HepG2 (cell line): ENCODE measurements around the gene CPT1B. TPM values are rescaled to one million over a fixed set of nuclear protein-coding genes. Genes with fewer than 3 reads are reported as not detected.
A peak's percentile ranks its signal among the peaks of the same experiment; 100 is the strongest.

Experiments used
- ARNT ChIP-seq: fragments of 450-650 bp; IDR thresholded peaks from 2 replicates; pipeline ENCODE4 v1.6.1; 2017
- DDIT3 ChIP-seq: sonication (generic); formaldehyde crosslinking; IDR thresholded peaks from 2 replicates; pipeline ENCODE4 v1.4.0; 2020; ENCODE audit warnings: mild to moderate bottlenecking, missing genetic modification reagents
- FLYWCH1 ChIP-seq: sonication (generic); formaldehyde crosslinking; IDR thresholded peaks from 2 replicates; pipeline ENCODE4 v1.8.1; 2023; ENCODE audit warnings: mild to moderate bottlenecking, missing genetic modification reagents
- FOXP1 ChIP-seq, 2 experiments: fragments of 450-650 bp in 1 of 2; IDR thresholded peaks; 2 replicates each; pipeline ENCODE4 v1.6.1; 2017 to 2018; ENCODE audit warnings: antibody characterized with exemption in 1 of 2
- GTF3A ChIP-seq: sonication (generic); formaldehyde crosslinking; conservative IDR thresholded peaks from 2 replicates; pipeline ENCODE4 v1.4.0; 2020; ENCODE audit warnings: mild to moderate bottlenecking, missing genetic modification reagents
- HNRNPH1 ChIP-seq: fragments of 200-400 bp; formaldehyde crosslinking; optimal IDR thresholded peaks from 2 replicates; pipeline ENCODE3; 2017; ENCODE audit warnings: mild to moderate bottlenecking, low read depth, low read length
- MIXL1 ChIP-seq: IDR thresholded peaks from 2 replicates; pipeline ENCODE4 v1.6.1; 2016
- PRPF4 ChIP-seq: fragments of 200-400 bp; formaldehyde crosslinking; IDR thresholded peaks from 2 replicates; pipeline ENCODE4 v1.6.1; 2016; ENCODE audit warnings: low read length, low read depth; ENCODE audit not compliant: poor library complexity, severe bottlenecking
- SKIL ChIP-seq: sonication (generic); formaldehyde crosslinking; IDR thresholded peaks from 2 replicates; pipeline ENCODE4 v1.8.0; 2022; ENCODE audit warnings: missing genetic modification reagents, mild to moderate bottlenecking, moderate library complexity, borderline replicate concordance
- STAT5B ChIP-seq: sonication (generic); formaldehyde crosslinking; IDR thresholded peaks from 2 replicates; pipeline ENCODE4 v1.4.0; 2020; ENCODE audit warnings: missing genetic modification reagents
- TMF1 ChIP-seq: sonication (generic); formaldehyde crosslinking; IDR thresholded peaks from 2 replicates; pipeline ENCODE4 v1.8.1; 2022; ENCODE audit warnings: low read depth, missing genetic modification reagents
- XRCC5 ChIP-seq: fragments of 200-400 bp; formaldehyde crosslinking; optimal IDR thresholded peaks from 2 replicates; pipeline ENCODE3; 2017; ENCODE audit warnings: mild to moderate bottlenecking, low read length
- ZBTB33 ChIP-seq: sonication (generic); formaldehyde crosslinking; IDR thresholded peaks from 2 replicates; pipeline ENCODE4 v1.4.0; 2020; ENCODE audit warnings: missing genetic modification reagents
- ZBTB46 ChIP-seq: sonication (generic); formaldehyde crosslinking; IDR thresholded peaks from 2 replicates; pipeline ENCODE4 v1.4.0; 2020; ENCODE audit warnings: mild to moderate bottlenecking, missing genetic modification reagents, borderline replicate concordance
- ZNF17 ChIP-seq: sonication (generic); formaldehyde crosslinking; IDR thresholded peaks from 2 replicates; pipeline ENCODE4 v1.5.0; 2020; ENCODE audit warnings: mild to moderate bottlenecking, missing genetic modification reagents
- ZNF382 ChIP-seq: sonication (generic); formaldehyde crosslinking; IDR thresholded peaks from 2 replicates; pipeline ENCODE4 v1.5.0; 2020; ENCODE audit warnings: missing genetic modification reagents, mild to moderate bottlenecking, borderline replicate concordance
- ZNF496 ChIP-seq: sonication (generic); formaldehyde crosslinking; IDR thresholded peaks from 2 replicates; pipeline ENCODE4 v1.8.1; 2023; ENCODE audit warnings: mild to moderate bottlenecking, moderate library complexity, missing genetic modification reagents; ENCODE audit not compliant: insufficient replicate concordance
- ZNF83 ChIP-seq: sonication (generic); formaldehyde crosslinking; IDR thresholded peaks from 2 replicates; pipeline ENCODE4 v1.4.0; 2020; ENCODE audit warnings: missing genetic modification reagents, mild to moderate bottlenecking, borderline replicate concordance
- polyA plus RNA-seq, 8 experiments: library from polyadenylated mRNA; depleted of rRNA in 3 of 8; stranded (reverse) in 7 of 8; unstranded in 1 of 8; fragments of >200 nt; fragmentation: Illumina TruSeq in 4 of 8; extraction: Trizol in 4 of 8; gene quantifications; 2 replicates each; pipeline versions ENCODE4 v1.2.1 to v1.2.3, GENCODE V29; 2011 to 2016; ENCODE audit warnings: low read depth in 4 of 8, missing spikeins in 1 of 8, mixed read lengths in 1 of 8; ENCODE audit not compliant: insufficient read depth in 1 of 8
- total RNA-seq, 5 experiments: library from RNA; depleted of rRNA; stranded (reverse); fragments of >200 nt; fragmentation: Illumina TruSeq; extraction: Trizol; gene quantifications; 2 replicates each; pipeline ENCODE4 v1.2.3, GENCODE V29; 2016; ENCODE audit warnings: low read depth in 1 of 5
- TF ChIP-seq, protein P1 (sequence below): sonication (generic); formaldehyde crosslinking; IDR thresholded peaks from 2 replicates; pipeline ENCODE4 v1.4.0; 2020; ENCODE audit warnings: missing genetic modification reagents
- TF ChIP-seq, protein P2 (sequence below): sonication (generic); formaldehyde crosslinking; IDR thresholded peaks from 2 replicates; pipeline ENCODE4 v1.4.0; 2020; ENCODE audit warnings: mild to moderate bottlenecking, missing genetic modification reagents

Gene CPT1B
- total and polyA plus RNA-seq, 2 of the 13 experiments (the other 11 are each of a cell fraction or from before 2014, with no cell fraction given) = 9.2 to 19.5 TPM

DNA sequence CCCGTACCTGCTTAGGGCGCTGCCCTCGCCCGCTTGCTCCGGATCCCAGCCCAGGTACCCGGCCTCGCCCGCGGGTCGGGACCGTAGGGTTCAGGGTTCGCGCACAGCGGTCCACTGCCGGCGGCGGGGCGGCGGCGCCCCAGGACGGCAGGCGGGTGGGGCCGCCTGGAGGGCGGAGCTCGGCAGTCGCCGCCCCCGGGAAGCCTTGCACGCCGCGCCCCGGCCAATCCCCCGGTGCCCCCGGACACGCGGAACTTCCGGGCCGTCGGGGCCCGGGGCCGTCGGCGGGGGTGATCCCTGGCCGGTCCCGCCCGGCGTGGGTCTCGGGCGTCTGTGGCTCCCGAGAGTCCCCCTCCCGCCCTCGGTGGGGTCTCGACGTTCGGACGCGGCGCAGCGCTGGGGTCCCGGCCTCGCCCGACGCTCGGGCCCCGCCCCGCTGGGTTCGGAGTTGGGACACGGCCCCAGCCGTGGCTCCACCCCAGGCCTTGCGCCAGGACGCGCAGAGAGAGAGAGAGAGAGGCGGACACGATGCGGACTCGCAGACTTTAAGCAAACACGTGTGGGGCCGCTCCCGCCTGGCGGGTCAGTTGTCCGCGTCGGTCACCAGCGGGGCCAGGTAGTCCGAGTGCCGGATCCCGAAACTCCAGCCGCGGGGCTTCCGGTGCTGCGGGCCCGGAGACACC is 48.2 kb downstream of the CPT1B start, which contains the start of gene TYMP (continued):
- TF ChIP-seq FLYWCH1 (CRISPR knock-in tag) = no peak
- no peak for TF ChIP-seq ZBTB33 (CRISPR knock-in tag)
- TF ChIP-seq SKIL (CRISPR knock-in tag) = no peak
- no peak for TF ChIP-seq ARNT
- peak; percentile 31 for TF ChIP-seq XRCC5
- TF ChIP-seq HNRNPH1 = no peak
- TF ChIP-seq PRPF4 = no peak
- TF ChIP-seq, protein P1, sequence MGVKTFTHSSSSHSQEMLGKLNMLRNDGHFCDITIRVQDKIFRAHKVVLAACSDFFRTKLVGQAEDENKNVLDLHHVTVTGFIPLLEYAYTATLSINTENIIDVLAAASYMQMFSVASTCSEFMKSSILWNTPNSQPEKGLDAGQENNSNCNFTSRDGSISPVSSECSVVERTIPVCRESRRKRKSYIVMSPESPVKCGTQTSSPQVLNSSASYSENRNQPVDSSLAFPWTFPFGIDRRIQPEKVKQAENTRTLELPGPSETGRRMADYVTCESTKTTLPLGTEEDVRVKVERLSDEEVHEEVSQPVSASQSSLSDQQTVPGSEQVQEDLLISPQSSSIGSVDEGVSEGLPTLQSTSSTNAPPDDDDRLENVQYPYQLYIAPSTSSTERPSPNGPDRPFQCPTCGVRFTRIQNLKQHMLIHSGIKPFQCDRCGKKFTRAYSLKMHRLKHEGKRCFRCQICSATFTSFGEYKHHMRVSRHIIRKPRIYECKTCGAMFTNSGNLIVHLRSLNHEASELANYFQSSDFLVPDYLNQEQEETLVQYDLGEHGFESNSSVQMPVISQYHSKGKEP (CRISPR knock-in tag) = no peak
- no peak for TF ChIP-seq ZNF83 (CRISPR knock-in tag)
- TF ChIP-seq FOXP1 (IDR thresholded peaks at IDR 0.05) = no peak
- TF ChIP-seq FOXP1 (CRISPR knock-in tag; IDR thresholded peaks at IDR 0.05) = 0 out of 2 replicates have a peak, but pooled peaks have one; percentile 12
- TF ChIP-seq DDIT3 (CRISPR knock-in tag) = no peak
- TF ChIP-seq, protein P2, sequence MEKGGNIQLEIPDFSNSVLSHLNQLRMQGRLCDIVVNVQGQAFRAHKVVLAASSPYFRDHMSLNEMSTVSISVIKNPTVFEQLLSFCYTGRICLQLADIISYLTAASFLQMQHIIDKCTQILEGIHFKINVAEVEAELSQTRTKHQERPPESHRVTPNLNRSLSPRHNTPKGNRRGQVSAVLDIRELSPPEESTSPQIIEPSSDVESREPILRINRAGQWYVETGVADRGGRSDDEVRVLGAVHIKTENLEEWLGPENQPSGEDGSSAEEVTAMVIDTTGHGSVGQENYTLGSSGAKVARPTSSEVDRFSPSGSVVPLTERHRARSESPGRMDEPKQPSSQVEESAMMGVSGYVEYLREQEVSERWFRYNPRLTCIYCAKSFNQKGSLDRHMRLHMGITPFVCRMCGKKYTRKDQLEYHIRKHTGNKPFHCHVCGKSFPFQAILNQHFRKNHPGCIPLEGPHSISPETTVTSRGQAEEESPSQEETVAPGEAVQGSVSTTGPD = no peak
- TF ChIP-seq ZNF17 (CRISPR knock-in tag) = no peak
- no peak for TF ChIP-seq STAT5B (CRISPR knock-in tag)
- TF ChIP-seq ZNF382 (CRISPR knock-in tag) = no peak
- no peak for TF ChIP-seq MIXL1 (CRISPR knock-in tag)
- no peak for TF ChIP-seq ZNF496 (CRISPR knock-in tag)
- no peak; the same call in 1 of the 2 replicates for TF ChIP-seq TMF1 (CRISPR knock-in tag)
- peak; percentile 20; the same call in 1 of the 2 replicates for TF ChIP-seq ZBTB46 (CRISPR knock-in tag)
- TF ChIP-seq GTF3A (CRISPR knock-in tag) = no peak; the same call in 1 of the 2 replicates
